GM20431 (cell line): ENCODE results near the gene SERTAD1.
"Not testable (repeated sequence)": the region's sequence is repeated elsewhere in the genome, so short reads cannot be mapped to it uniquely, and the experiment has no call there.

Experiments used
- in situ Hi-C: fragments of 300-500 bp; cut with MseI, MboI; formaldehyde crosslinking; loops from one replicate; pipeline ENCODE4 v1.15.0; 2020; ENCODE audit warnings: low sequenced_read_pairs; ENCODE audit not compliant: unreplicated experiment

The SERTAD1 gene

GRCh38 chr19:40425450-40426287 is at the start of gene SERTAD1:
SERTAD1 (minus strand) TSS chr19:40425992; CDS start chr19:40423546, 2,446 bp downstream.
- in situ Hi-C loops = no loop called here

- in situ Hi-C loops = no loop called here
Observed at GRCh38 chr19:40474737-40475136, 48.9 kb upstream of the SERTAD1 start.

GRCh38 chr19:40472516-40472915 is 46.7 kb upstream of the SERTAD1 start:
- in situ Hi-C loops = no loop called here

GRCh38 chr19:40471111-40471510 is 45.3 kb upstream of the SERTAD1 start:
- in situ Hi-C loops = no loop called here

GRCh38 chr19:40469011-40469410 is 43.2 kb upstream of the SERTAD1 start:
- in situ Hi-C loops = no loop called here

GRCh38 chr19:40466985-40467734 is 41.4 kb upstream of the SERTAD1 start, which contains the start of gene SPTBN4:
SPTBN4 (plus strand) TSS chr19:40467001; CDS start chr19:40472622, 5,621 bp downstream.
- in situ Hi-C loops = no loop called here

- in situ Hi-C loops = no loop called here
Observed at GRCh38 chr19:40466219-40466984, 40.6 kb upstream of the SERTAD1 start.

GRCh38 chr19:40465557-40466218 is 39.9 kb upstream of the SERTAD1 start, which contains the start of gene BLVRB:
BLVRB (minus strand) TSS chr19:40465745; CDS start chr19:40465688, 57 bp downstream.
- in situ Hi-C loops = no loop called here

GRCh38 chr19:40465025-40465556 is 39.3 kb upstream of the SERTAD1 start:
- in situ Hi-C loops = no loop called here

GRCh38 chr19:40464059-40465024 is 38.5 kb upstream of the SERTAD1 start:
- in situ Hi-C loops = no loop called here

GRCh38 chr19:40463587-40464037 is 37.8 kb upstream of the SERTAD1 start:
- in situ Hi-C loops = not testable (repeated sequence)

- in situ Hi-C loops = no loop called here
Observed at GRCh38 chr19:40461669-40462221, 36.0 kb upstream of the SERTAD1 start.

- in situ Hi-C loops = no loop called here
Observed at GRCh38 chr19:40460185-40460584, 34.4 kb upstream of the SERTAD1 start.

- in situ Hi-C loops = no loop called here
Observed at GRCh38 chr19:40458597-40458974, 32.8 kb upstream of the SERTAD1 start.

- in situ Hi-C loops = no loop called here
Observed at GRCh38 chr19:40457953-40458596, 32.3 kb upstream of the SERTAD1 start.

- in situ Hi-C loops = no loop called here
Observed at GRCh38 chr19:40457048-40457447, 31.3 kb upstream of the SERTAD1 start.

- in situ Hi-C loops = not testable (repeated sequence)
Observed at GRCh38 chr19:40453943-40454342, 28.2 kb upstream of the SERTAD1 start.
